SH-SY5Y (cell line): ENCODE data around the gene UBTF.

Experiments used
- GATA2 ChIP-seq: IDR thresholded peaks from 2 replicates; pipeline ENCODE4 v1.6.1; 2011; ENCODE audit warnings: mild to moderate bottlenecking, low read depth, low read length
- GATA3 ChIP-seq: IDR thresholded peaks from 2 replicates; pipeline ENCODE4 v1.6.1; 2011; ENCODE audit warnings: low read depth, mild to moderate bottlenecking, low read length, moderate library complexity

UBTF gene

DNA sequence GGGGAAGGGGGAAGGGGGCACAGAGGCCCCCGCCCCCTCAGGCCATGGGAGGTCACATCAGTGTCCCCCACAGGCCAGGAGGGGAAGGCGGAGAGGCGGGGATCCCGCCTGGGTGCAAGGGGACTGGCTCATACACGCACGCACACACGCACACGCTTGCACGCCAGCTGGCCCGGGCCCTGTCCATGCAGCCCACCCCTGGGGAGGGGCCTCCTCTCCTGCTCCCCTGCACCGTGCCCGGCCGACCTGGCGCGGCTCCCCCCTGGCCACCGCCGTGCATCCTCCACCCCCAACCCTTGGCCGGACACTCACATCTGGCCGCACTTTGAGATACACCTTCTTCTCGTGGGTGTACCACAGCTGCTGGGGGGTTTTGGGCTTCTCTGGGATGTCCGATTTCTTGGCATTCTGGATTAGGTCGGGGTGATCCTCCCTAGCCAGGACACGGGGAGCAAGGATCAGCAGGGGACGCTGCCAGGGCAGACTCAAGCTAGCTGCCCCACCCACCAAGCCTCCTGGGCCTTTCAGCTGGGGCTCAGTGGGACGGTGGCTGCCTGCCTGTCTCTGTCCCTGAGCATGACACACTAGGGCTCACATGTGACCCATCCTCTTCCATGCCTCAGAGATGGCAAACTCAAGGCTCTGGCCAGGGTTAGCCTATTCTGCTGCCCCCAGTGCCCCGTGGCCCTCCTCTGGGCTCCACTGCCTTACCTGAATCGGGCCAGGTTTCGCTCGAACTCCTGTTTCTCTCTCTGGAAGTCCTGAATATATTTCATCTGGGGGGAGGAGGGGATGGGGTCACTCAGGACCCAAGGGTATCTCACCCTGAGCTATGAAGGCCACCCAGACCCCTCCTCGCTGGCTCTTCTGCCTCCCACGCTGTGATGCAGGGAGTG is 6.7 kb downstream of the UBTF start:
- TF ChIP-seq GATA2 (no peak), GATA3 (no peak)

DNA sequence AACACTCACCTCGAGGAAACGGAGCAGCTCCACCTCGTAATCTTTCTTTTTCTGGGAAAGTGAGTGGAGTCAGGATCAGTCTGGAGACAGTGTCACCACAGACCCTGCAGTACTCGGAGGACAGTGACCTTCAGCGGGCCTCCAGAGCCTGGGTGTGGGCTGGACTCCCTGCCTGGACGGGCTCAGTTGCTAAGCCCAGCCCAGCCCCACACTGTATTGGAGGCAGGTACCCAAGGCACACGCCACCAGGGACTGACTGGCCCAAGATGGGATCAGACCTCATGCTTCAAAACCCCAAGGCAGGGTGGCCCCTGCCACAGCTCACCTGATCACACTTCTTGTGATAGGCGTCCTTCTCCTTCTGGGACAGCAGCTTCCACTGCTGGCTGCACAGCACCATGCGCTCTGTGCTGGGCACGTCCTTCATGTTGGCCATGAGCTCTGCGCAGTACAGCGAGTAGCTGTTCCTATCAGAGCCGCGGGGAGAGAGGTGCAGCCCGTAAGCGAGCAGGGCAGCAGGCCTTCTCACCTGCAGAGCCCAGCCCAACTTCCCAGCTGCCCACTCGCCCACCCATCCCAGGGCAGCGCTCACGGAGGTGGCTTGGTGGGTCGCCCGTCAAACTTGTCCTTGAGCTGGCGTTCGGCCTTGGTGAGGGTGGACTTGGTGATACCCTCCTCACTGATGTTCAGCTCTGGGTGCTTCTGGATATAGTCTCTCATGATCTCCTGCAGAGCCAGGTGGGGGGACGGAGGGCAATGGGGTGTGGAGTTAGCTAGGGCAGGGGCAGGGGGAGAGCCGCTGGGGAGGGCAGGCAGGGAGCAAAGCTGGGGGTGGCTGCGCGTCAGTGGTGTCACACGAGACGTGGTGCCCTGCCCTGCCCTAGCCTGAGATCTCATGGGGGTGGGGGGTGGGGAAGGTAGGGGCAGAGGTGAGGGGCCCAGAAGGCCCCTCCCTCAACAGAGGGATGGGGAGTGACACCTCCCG is 7.9 kb downstream of the UBTF start:
- TF ChIP-seq GATA3 (no peak), GATA2 (no peak)

DNA sequence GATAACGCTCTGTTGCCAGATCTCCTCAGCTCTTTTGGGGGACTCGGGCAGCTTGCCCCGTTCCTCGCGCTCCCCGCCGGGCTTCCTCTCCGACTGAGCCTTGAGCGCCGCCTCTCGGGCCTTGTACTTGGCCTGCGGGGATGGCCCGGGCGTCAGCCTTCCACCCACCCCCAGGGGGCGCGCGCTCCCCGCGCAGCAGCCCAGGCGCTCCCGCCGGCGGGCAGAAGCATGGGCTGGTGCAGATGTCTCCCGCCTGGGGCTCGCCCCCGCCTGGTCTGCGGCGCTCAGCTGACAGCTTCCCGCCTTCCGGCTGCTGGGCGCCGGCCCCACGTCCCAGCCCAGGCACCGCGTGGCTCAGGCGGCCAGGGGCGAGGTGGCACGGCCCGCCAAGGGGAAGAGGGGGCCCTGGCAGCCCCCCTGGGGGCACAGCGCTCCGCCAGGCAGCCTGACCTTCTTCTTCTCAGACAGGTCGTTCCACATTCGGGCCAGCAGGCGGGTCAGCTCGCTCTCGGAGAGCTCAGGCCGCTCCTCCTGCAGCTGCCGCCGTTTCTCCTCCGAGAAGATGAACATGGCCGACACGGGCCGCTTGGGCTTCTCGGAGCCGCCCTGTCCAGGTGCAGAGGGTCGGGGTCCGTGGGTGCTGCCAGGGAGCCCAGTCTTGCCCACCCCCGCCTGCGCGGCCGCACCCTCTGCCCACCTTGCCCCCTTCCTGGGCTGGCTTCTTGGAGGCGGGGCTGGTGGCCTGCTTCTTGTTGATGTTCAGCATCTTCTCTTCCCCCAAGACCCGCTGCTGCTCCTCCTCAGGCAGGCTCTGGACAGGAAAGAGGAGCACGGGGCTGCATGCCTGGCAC is 8.9 kb downstream of the UBTF start:
- TF ChIP-seq GATA3: no peak
- TF ChIP-seq GATA2: no peak

DNA sequence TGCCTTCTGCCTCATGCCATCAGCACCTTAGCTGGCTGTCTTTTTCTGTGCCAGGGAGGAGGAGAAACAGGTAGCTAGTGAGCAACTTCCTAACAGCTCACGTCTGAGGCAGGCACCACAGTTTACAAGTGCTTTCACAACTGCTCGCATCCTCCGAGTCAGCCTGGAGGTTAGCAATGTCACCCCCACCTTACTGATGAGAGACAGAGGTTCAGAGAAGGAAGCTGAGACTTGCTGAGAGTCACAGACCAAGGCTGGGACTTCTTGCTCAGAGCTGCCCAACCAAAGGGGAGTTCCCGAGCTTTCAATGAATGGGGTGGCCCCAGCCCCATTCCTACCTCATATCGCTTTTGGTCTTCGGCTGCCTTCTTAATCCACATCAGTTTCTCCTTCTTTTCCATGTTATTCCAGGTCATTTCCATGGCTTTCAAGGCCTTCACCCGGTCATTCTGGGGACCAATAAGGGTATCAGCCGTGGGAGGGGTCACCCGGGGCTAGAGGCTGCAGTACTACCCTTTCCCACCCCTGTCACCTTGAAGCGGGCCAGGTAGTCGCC is 9.6 kb downstream of the UBTF start:
- TF ChIP-seq GATA3 (no peak), GATA2 (no peak)

DNA sequence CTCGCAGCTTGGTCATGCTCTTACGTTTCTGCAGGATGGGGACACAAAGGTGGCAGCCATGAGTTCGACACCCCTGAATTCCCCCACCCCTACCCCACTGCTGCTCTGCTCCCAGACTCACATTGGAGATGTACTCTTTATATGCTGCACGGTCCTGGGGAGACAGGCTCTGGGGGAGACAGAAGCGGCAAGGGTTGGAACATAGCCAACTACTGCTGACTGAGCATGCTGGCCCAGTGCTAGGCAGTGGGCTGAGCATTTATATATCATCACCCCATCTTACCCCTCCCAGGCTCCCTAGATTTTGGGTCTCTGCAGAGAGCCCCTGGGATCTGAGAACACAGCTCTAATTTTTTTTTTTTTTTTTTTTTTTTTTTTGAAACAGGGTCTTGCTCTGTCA is 11.7 kb downstream of the UBTF start:
- TF ChIP-seq GATA2 (no peak), GATA3 (no peak)

DNA sequence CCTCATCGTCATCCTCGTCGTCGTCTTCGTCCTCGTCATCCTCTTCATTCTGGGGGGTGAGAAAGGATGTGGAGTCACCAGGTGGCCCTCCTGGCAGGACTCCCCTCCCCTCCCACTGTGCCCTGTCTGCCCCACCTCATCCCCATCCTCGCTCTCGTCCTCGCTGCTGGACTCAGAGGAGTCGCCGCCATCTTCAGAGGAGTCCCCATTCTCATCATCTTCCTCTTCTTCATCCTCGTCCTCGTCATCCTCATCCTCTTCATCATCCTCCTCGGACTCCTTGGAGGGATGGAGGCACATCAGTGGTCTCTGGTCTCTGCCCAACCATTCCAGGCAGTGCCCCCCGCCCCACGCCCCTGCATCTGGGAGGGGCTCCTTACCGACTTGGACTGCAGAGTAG is 12.2 kb downstream of the UBTF start:
- TF ChIP-seq GATA3: no peak
- TF ChIP-seq GATA2: no peak

DNA sequence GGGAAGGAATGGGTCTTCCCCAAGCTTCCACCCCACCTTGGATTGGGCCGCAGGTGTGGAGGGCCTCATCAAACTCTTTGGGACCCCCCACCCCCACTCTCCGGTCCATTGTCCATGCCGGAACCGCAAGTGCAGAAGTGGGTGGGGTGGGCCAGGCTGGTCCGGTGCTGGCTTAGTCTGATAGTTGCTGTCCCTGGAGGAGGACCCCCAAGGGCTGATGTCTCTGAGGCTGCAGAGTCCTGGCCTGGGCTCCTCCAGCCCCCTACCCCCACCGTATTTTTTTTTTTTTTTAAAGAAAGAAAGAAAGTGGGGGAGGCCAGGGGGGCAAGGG is 12.7 kb downstream of the UBTF start:
- no peak for TF ChIP-seq GATA2

DNA sequence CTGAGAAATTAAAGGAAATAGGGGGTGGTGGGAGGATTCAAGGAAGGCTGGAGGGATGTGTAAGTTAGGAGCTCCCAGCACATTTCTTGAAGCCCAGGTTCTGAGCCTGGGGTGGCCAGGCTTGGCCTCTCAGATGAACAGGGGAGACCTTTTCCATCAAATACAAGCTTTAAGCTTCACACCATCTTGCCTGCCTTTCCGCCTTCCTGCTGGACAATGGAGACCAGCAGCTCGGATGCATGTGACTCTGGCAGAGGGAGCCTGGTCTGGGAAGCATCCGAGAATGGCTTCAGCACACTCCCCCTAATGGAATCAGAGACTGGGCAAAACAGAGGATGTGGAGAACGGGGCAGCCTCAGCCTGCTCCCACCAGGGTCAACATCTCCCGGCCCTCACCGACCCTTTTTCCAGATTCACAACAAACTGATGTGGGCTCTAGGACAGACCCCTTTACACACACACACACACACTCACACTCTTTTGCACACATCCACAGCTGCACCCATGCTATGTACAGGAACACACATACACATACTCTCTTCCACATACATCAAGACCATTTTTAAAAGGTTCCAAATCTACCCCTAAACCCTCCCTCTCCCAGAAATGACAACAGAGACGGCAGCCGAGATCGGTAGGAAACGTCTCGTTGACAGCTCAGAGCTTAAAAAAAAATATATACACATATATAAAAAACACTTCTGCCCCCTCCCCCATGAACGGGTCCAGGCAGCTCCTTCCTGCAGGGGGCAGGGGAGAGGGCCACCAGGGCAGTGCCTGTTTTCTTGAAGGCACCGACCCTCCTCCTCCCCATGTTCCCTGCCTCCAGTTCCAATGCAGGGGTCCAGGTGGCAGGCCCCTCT is 13.3 kb downstream of the UBTF start:
- TF ChIP-seq GATA2 (no peak), GATA3 (no peak)

DNA sequence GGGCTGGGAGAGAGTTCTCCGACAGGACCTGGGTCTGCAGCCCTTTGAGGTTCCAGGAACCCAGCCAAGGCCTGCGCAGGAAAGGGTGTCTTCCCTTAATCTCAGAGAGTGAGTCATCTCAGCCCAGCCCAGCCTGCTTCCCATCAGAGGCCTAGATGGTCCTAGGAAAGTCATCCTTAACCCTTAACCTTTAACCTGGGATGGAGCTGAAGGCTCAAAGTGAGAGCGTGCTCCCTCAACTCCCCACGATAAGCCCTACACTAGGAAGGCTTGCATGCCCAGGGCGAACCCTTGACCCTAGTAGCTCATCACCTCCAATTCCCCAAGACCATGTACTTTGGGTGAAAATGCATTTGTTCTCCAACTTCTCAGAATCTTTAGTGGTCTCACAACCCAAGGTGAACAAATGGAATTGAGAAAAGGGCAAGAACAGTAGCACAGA is 15.0 kb downstream of the UBTF start:
- TF ChIP-seq GATA2 (no peak), GATA3 (no peak)

DNA sequence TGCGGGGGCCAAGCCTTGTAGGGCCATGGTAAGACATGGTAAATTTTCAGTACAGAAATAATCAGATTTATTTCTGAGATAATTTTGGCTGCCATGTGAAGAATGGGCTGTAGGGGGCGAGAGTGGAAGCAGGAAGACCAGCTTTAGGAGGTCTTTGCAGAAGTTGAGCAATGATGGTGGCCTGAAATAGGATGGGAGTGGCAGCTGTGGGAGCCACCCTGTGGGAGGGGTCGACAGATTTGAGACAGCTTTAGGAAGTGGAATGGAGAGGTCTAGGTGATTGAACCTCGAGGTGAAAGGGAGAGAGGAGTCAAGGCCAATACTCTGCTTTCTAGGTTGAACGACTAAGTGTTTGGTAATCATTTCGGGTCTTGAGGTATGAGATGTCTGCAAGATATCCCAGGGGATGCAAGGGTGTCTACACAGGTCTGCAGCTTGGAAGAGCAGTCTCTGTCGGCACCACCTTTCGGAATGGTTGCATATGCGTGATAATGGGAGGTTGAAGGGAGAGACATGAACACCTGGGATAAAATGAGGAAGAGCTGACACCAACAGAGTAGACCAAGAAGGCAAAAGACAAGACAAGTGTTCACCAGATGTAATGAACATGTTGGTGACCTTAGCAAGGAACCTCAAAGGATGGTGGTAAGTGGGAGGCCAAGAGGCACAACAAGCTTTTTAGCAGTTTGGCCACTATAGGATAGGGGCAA is 15.6 kb downstream of the UBTF start:
- TF ChIP-seq GATA3: no peak
- TF ChIP-seq GATA2: no peak

DNA sequence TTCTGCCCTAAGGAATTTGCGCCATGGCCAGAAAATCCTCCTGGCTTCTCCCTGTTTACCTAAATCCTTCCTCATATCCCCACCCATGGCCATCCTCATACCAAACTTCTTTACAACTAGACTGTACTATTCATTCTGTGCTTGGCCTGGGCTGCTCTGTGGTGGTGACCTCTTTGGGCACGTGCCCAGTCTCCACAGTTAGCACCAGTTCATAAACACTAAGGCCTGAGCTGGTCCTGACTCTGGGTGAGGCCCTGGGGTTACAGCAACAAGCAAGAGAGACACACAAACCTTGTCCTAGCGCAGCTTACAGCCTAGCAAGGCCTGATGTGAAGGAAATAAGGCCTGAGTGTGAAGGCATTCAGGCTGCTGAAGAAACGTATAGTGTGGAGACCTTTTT is 16.7 kb downstream of the UBTF start:
- TF ChIP-seq GATA3: no peak
- no peak for TF ChIP-seq GATA2

DNA sequence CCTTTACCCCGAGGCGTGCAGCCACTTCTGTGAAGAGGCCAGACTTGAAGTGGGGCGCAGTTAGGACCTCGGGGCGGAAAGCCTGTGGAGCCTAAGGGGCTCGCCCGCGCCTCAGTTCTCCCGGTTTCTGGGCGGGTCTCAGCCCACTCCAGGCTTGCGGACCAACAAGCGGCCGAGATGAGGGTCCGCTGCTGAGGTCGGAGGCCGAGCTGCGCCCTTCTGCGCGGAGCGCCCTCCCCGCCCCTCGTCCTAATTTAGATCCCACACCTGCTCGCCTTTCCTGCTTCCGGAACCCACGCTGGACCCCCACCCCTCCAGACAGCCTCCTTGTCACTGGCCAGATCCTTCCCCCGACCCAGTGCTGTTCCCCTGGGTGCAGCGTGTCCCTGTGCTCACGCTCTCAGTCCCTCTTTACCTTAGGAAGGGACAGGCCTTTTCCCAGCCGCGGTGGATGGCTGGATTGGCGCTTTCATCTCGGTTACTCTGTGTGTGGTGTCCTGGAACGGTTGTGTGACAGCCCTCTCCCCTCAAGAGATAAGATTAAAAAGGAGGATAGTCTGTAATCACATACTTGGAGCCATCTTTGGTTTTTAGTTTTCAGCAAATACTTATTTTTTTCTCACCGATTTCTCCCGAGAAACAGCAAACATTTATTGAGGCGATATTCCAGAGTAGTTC is 18.9 kb downstream of the UBTF start:
- TF ChIP-seq GATA3 (no peak), GATA2 (no peak)
